IgD-negative memory B cell (primary cell): ENCODE data around the gene COA5. TPM values are rescaled to one million over a fixed set of nuclear protein-coding genes. Genes with fewer than 3 reads are reported as not detected.

Source experiments
- H3K27ac Mint-ChIP-seq, 3 donors: one replicate each; pipeline ENCODE4 v1.8.0; 2020 to 2022; ENCODE audit warnings: mild to moderate bottlenecking in 3 of 3, mixed read lengths in 3 of 3, moderate library complexity in 1 of 3
- H3K27me3 Mint-ChIP-seq: one replicate; pipeline ENCODE4 v1.8.0; 2021; ENCODE audit warnings: mixed read lengths
- H3K36me3 Mint-ChIP-seq: one replicate; pipeline ENCODE4 v1.8.0; 2020; ENCODE audit warnings: mild to moderate bottlenecking, mixed read lengths
- H3K4me1 Mint-ChIP-seq, 3 donors: one replicate each; pipeline ENCODE4 v1.8.0; 2020 to 2022; ENCODE audit warnings: mixed read lengths in 3 of 3, mild to moderate bottlenecking in 1 of 3
- H3K4me3 Mint-ChIP-seq, 4 donors: one replicate each; pipeline ENCODE4 v1.8.0; 2020 to 2022; ENCODE audit warnings: mild to moderate bottlenecking in 4 of 4, mixed read lengths in 4 of 4, moderate library complexity in 3 of 4
- H3K9me3 Mint-ChIP-seq, 3 donors: one replicate each; pipeline ENCODE4 v1.8.0; 2020 to 2021; ENCODE audit warnings: mixed read lengths in 3 of 3, mild to moderate bottlenecking in 1 of 3
- polyA plus RNA-seq: library from polyadenylated mRNA; unstranded; fragments of 300-500 nt; fragmentation: Illumina TruSeq; gene quantifications from one replicate; pipeline ENCODE4 v1.2.3, GENCODE V29; 2021

The COA5 gene
- polyA plus RNA-seq, 1 donor from 2014 or later: 34.0 TPM

- H3K4me3 Mint-ChIP-seq: peak overlapping the region in 1 of 4 donors; percentile 34
- H3K27me3 Mint-ChIP-seq: no peaks in the 10 kb centered on the region
- H3K27ac Mint-ChIP-seq: peak overlapping the region; percentile 13 to 92 (median 63)
- H3K9me3 Mint-ChIP-seq: no peaks in the 10 kb centered on the region
- peaks cover 22 to 29% (median 22%) of the 10 kb centered on the region in 3 donors for H3K4me1 Mint-ChIP-seq
- H3K36me3 Mint-ChIP-seq: peaks cover 2% of the 10 kb centered on the region
Measured at GRCh38 chr2:98558852-98559530, 49.3 kb downstream of the COA5 start.

- Mint-ChIP-seq H3K27ac (peak overlapping the region; percentile 59 to 78 (median 70)), H3K4me3 (peak overlapping the region in 2 of 4 donors; percentile 7 to 49), H3K4me1 (peaks cover 22 to 29% (median 25%) of the 10 kb centered on the region in 3 donors), H3K27me3 (no peaks in the 10 kb centered on the region), H3K36me3 (peaks cover 6% of the 10 kb centered on the region), H3K9me3 (no peaks in the 10 kb centered on the region)
Measured at GRCh38 chr2:98556344-98557033, 51.8 kb downstream of the COA5 start.

- Mint-ChIP-seq H3K4me1 (peaks cover 22 to 29% (median 25%) of the 10 kb centered on the region in 3 donors), H3K27me3 (no peaks in the 10 kb centered on the region), H3K36me3 (peaks cover 5% of the 10 kb centered on the region), H3K4me3 (no peak overlapping the region), H3K27ac (peak overlapping the region in 1 of 3 donors; percentile 78), H3K9me3 (no peaks in the 10 kb centered on the region)
Measured at GRCh38 chr2:98555696-98556095, 52.6 kb downstream of the COA5 start.

GRCh38 chr2:98554116-98554861 lies 54.0 kb downstream of the COA5 start:
- H3K27ac Mint-ChIP-seq: no peak overlapping the region
- peaks cover 5% of the 10 kb centered on the region for H3K36me3 Mint-ChIP-seq
- H3K4me3 Mint-ChIP-seq: peak overlapping the region in 1 of 4 donors; percentile 73
- H3K9me3 Mint-ChIP-seq: no peaks in the 10 kb centered on the region
- peaks cover 16 to 27% (median 18%) of the 10 kb centered on the region in 3 donors for H3K4me1 Mint-ChIP-seq
- no peaks in the 10 kb centered on the region for H3K27me3 Mint-ChIP-seq

GRCh38 chr2:98552499-98553179 lies 55.7 kb downstream of the COA5 start:
- no peaks in the 10 kb centered on the region for H3K9me3 Mint-ChIP-seq
- peaks cover 17 to 32% (median 23%) of the 10 kb centered on the region in 3 donors for H3K4me1 Mint-ChIP-seq

GRCh38 chr2:98551316-98551715 lies 57.0 kb downstream of the COA5 start:
- H3K4me1 Mint-ChIP-seq: peaks cover 15 to 33% (median 26%) of the 10 kb centered on the region in 3 donors
- peaks cover 5% of the 10 kb centered on the region for H3K36me3 Mint-ChIP-seq
- H3K4me3 Mint-ChIP-seq: peak overlapping the region in 1 of 4 donors; percentile 45
- H3K9me3 Mint-ChIP-seq: no peaks in the 10 kb centered on the region
- H3K27ac Mint-ChIP-seq: peak overlapping the region in 1 of 3 donors; percentile 14
- no peaks in the 10 kb centered on the region for H3K27me3 Mint-ChIP-seq

More at GRCh38 chr2:98552499-98553179, 55.7 kb downstream of the COA5 start:
- Mint-ChIP-seq H3K4me3 (no peak overlapping the region), H3K27me3 (no peaks in the 10 kb centered on the region), H3K36me3 (peaks cover 5% of the 10 kb centered on the region), H3K27ac (peak overlapping the region in 2 of 3 donors; percentile 31 to 86)

- Mint-ChIP-seq H3K4me1 (peaks cover 14 to 24% (median 21%) of the 10 kb centered on the region in 3 donors), H3K4me3 (no peak overlapping the region), H3K36me3 (peaks cover 8% of the 10 kb centered on the region)
Measured at GRCh38 chr2:98550165-98550564, 58.1 kb downstream of the COA5 start.

More at GRCh38 chr2:98550165-98550564, 58.1 kb downstream of the COA5 start:
- H3K27ac Mint-ChIP-seq: peak overlapping the region in 1 of 3 donors; percentile 92
- H3K27me3 Mint-ChIP-seq: no peaks in the 10 kb centered on the region
- H3K9me3 Mint-ChIP-seq: no peaks in the 10 kb centered on the region

Other genes with a start within 250 kb of the COA5 start
- 8.2 TPM for gene INPP4A, start 163.7 kb downstream of the COA5 start, polyA plus RNA-seq
- 33.0 TPM for gene UNC50, start 77 bp upstream of the COA5 start, polyA plus RNA-seq
- 54.6 TPM for gene MGAT4A, start 122.6 kb upstream of the COA5 start, polyA plus RNA-seq